T-helper 22 cell (primary cell): ENCODE results near the gene CDK2.
"Not testable (repeated sequence)": the region's sequence is repeated elsewhere in the genome, so short reads cannot be mapped to it uniquely, and the experiment has no call there.

Experiments
- DNase-seq: peaks from one replicate; pipeline ENCODE4 v3.0.0-alpha.2; 2020; ENCODE audit warnings: low read depth

The CDK2 gene

DNA sequence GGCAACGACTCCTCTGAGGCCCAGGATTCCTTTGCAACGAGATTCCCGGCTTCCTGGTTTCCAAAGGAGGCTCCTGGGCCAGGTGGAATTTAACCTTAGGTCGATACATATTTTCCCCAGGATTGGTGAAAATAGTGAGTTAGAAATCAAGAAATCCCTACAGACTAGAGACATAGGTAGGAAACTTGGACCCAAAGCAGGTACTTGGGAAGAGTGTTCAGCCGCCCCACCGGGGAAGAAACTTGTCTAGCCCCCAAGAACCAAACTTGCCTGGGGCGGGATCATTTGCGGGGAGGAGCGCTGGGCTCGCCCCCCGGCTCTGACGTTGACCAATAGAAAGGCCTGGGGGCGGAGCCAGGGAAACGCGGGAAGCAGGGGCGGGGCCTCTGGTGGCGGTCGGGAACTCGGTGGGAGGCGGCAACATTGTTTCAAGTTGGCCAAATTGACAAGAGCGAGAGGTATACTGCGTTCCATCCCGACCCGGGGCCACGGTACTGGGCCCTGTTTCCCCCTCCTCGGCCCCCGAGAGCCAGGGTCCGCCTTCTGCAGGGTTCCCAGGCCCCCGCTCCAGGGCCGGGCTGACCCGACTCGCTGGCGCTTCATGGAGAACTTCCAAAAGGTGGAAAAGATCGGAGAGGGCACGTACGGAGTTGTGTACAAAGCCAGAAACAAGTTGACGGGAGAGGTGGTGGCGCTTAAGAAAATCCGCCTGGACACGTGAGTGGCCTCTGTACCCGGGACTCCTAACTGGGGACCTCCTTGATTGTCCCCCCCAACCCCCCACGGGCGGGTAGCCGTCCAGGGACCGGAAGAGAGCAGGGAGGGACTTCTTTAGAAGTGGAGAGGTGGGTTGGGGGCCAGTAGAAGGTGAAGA is at the start of gene CDK2:
Gene CDK2, plus strand, starts transcription at position 423 of the 874 bp plus-strand sequence. Its CDS starts 179 bp downstream, at position 602.
- peak; percentile 79 for DNase-seq

DNA sequence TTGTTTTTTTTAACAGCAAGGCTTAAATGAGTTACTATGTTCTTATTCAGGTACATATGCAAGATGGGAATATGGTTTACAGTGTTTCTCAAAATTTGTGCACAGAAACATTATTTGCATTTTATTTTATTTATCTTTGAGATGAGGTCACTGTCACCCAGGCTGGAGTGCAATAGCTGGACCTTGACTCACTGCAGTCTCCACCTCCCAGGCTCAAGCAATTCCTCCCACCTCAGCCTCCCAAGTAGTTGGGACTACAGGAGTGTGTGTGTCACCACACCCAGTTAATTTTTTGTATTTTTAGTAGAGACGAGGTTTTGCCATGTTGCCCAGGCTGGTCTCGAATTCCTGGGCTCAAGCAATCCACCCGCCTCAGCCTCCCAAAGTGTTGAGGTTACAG is 47.6 kb upstream of the CDK2 start:
- DNase-seq, result not testable (repeated sequence)

DNA sequence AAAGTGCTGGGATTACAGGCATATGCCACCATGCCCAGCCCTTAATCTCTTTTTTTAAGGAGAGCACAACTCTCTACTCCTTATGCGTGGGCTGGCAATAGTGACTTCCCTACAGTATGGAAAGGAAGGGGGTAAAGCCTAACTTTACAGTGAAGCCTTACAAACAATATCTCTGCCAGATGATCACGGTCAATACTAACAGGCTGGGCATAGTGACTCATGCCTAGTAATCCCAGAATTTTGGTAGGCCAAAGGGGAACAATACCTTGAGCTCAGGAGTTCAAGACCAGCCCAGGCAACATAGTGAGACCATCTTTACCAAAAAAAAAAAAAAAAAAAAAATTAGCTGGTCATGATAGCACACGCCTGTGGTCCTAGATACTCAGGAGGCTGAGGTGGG is 44.5 kb upstream of the CDK2 start:
- DNase-seq, result no peak

DNA sequence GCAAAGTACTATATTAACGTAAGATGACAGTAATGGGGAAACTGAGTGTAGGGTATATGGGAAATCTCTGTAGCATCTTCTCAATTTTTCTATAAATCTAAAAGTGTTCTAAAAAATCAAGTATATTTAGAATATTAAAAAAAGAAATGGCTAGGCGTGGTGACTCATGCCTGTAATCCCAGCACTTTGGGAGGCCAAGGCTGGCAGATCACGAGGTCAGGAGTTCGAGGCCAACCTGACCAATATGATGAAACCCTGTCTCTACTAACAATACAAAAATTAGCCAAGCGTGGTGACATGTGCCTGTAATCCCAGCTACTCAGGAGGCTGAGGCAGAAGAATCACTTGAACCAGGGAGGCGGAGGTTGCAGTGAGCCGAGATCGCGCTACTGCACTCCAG is 43.0 kb upstream of the CDK2 start:
- not testable (repeated sequence) for DNase-seq

DNA sequence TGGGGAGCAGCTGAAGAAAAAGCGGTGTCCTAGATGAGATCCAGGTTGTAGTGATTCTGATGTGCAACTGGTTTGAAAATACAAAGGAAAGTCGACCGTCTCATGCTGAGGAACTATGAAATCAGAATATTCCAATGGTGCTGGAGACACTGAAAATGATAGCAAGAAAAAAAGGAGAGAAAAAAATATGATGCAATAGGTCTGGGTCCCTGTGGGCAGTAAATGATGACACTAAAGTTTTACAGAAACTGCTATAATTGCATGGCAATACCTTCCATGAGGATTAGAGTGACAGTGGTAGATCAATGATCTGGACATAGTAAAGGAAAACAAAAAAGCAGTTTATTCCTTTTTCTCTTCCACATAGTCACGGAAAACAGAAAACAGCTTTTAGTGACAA is 41.3 kb upstream of the CDK2 start:
- DNase-seq, result no peak

DNA sequence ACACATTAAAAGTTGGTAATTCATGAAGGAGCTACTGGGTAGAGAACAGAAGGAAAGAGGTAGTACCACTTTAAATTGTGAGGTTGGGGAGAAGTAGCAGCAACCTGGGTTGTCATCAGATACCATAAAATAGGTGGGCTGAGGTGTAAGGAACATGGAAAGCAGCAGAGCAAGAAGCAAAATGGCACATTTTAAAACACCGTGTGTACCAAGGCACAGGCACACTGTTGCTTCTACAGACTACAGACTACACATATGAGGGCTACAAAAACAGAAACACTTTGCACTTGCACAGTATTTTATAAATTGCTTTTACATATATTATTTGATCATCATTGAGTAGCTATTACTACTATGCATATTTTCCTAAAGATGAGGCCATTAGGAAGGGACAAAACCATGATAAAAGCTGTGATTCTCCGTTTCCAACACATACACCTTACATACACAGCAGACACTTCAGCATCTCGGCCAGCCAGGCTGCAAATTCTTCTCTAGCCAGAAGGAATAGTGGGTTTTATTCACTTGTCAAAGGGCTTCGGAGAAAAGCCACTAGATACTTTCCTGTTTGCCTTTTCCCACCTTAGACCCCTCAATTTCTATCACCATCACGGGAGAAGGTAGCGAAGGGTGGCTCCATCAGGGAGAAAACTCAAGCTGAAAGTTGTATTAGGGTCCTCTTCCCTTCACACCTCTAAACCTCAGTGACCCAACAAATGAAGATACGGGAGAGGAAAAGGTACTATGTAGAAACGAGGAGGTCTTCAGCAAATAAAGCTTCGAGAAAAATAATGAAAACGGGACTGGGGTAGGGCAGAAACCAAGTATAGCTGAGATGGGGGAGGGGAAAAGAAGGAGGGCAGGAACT is 40.5 kb upstream of the CDK2 start:
- no peak for DNase-seq

DNA sequence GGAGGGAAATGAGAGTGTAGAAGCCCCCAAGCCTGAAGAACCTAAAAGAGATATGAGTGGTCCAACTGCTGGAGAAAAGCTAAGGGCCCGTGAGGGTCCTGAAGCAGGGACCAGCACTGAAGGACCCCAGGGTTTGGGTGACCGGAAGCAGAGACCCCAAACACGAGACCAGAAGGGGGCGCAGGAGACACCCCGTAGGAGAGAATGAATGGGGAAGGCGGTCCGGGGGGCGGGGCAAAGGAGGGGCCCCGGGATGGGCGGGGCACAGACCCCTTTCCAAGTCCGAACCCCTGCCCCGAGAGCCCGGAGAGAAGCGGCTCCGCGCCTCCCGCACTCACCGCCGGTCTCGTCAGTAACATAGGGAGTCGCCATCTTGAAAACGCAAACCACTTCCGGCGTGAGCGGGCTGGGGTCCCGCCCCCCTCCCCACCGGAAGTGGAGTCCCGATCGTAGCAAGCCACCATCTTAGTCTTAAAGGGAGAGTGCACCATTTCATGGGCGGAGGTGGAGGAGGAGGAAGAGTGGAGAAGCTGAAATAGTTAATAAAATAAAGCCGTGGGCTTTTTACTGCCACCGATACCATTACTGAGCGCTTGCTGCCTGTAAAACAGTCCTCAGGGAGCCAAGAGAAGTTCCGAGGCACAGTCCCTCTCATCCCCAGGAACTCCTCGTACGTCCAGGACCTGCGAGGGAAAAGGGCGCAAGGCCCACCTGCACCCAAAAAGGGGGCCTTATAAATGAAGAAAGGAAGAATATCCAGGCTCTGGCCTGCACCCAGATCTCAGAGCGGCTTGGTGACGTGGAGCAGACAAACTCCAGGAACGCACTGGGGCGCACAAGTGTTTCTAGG is 39.7 kb upstream of the CDK2 start:
- DNase-seq, result peak; percentile 85

DNA sequence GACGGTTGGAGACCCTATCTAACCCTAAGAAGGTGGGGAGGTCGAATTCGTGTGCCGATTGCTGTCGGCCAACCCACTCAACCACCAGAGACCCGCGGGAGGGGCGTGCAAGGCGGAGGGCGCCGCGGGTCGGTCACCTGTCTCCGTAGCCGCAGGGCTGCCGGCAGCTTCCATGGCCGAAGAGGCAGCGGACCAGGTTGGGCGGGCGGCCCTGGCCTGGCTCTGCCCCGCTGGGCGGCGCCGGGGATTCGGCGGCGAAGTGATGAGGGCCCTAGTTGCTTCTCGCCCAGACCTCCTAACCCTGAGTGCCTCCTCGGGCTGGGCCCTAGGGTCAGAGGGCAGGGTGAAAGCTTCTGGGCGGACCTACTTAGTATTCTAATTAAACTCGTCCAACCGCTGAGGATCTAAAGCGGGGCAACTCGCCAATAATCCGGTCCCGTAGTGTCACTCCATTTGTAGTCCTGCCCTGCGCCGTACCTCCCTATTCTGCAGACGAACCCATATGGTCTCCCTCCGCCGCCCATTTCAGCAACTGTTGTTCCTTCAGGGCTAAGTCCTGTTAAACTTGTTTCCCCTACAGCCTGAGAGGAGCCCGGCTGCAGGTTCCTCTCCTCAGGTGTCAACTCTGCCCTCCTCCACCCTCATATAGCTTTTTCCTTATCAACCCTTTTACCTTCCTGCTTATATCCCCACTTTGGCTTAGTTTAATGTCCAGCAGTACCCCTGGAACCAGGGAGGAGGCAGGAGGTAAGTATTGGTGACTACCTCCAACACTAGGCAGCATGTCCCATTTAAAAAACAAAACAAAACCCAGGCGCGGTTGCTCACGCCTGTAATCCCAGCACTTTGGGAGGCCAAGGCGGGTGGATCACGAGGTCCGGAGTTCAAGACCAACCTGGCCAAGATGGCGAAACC is 38.8 kb upstream of the CDK2 start, which contains the start of gene PYM1:
Gene PYM1, minus strand, starts transcription at position 307 of the 915 bp plus-strand sequence. Its CDS starts 133 bp downstream, at position 174.
- DNase-seq, result peak; percentile 58

DNA sequence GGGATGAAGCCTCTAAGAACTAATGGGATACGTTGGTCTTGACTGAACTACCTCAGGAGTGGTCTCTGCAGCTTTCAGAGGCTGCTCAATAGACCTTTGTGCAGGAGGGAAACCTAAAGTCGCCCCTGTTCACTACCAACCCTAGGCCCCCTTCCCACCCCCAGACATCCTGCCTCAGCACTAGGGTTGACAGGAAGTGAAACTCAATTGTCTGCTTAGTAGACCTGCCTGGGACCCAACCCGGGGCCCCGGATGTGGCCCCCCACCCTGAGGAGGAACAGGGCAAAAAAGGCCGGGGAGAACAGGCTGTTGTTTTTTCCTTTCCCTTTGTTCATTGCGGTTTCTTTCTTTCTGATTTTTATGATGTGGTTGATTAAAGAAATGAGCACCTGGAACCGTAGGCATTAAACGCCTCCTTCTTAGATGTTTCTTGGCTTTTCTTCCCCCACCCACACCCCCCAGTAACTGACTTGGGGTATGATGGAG is 37.3 kb upstream of the CDK2 start:
- DNase-seq, result peak; percentile 89

DNA sequence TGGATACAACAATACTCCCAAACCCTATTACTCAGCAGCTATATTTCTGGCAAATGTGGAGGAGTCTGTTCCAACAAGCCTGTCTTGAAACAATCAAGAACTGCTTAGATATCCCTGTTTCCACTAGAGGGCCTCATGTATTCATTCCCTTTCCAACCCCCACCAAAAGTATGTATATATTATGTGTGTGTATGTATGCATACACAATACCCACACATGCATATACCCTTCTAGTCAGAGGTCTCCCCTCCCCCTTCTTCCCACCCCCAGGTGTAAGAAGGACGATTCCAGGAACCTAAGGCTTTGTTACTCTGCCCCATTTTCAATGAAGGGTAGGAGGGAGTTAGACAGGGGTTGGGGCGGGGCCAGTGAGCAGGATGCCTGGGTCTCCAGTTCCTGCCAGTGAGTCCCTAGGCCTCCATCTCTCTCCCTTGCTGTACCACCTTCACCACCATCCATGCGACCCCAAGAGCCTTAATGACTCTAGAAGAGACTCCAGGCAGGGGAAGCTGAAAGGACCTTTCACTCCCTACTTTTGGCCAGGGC is 35.8 kb upstream of the CDK2 start, which contains the start of gene DGKA:
Gene DGKA, plus strand, starts transcription at position 392 of the 546 bp plus-strand sequence. CDS start 5,342 bp downstream, outside the sequence.
- DNase-seq, result peak; percentile 46

DNA sequence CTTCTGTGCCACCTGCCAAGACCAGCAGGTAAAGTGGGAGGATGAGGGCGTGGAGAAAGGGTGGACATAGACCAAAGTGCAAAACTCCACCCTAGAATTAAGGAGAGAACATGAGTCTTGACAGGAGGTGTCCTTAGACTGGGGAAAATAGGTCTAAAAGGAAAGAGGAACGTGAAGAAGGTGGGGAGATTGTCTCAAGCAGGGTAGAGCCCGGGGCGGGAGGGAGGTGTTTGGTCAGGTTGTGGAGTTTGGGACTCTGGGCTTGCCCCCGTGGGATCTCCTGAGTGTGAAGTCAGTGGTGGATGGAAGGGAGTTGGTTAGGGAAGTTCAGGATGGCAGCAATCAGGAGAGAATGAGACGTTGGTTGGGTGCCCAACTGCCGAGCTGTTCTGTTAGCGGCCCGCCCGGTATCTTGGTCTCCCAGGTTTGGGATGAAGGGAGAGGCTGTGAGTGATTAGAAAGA is 35.3 kb upstream of the CDK2 start:
- no peak for DNase-seq

DNA sequence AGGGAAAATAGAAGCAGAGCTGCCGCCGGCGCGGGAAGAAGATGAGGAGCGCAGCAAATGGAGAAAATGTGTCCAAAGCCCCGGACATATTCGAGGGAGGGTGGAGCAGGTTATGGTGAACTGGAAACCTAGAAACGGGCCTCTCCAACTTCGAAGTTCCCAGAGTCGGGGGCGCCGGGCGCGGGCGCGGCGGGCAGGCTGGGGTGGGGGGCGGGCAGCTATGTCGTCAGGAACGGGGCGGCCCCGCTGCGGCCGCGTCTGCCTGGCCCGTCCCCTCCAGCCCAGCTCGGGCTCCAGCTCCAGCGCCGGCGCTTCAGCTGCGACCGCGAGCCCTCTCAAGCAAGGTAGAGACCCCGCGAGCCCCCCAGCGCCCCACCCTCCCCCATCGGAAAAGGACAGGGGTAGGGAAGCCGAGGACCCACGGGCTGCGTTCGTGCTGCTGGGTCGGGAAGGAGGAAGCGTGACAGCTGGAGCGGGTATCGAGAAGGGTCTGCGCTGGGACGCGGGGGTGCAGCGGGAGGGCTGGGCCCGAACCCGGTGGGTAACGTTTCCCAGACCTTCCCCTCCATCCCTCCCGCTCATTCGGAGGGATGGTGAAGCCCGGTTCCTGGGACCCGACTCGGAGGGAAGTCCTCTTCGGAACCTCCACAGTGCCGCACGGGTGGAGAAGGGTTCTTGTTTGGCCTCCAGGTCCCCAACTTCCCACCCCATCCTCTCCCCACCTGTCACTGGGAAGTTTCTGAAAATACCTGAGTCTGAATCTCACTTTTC is 34.7 kb upstream of the CDK2 start:
- no peak for DNase-seq

DNA sequence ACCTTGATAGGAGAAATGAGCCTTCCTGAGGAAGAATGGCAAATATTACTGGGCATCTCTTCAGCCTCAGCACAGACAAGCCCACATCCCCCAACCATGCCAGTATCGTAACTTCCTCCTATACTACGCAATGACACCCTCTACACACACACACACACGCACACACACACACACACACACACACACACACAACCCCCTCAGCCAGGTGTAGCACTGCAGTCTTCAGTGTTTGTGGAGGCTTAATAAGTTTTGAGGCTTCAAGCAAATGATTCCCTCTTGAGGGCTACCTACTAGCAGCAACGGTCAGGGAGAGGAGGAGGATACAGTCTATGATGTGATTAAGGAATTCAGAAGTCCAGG is 34.1 kb upstream of the CDK2 start:
- no peak for DNase-seq

DNA sequence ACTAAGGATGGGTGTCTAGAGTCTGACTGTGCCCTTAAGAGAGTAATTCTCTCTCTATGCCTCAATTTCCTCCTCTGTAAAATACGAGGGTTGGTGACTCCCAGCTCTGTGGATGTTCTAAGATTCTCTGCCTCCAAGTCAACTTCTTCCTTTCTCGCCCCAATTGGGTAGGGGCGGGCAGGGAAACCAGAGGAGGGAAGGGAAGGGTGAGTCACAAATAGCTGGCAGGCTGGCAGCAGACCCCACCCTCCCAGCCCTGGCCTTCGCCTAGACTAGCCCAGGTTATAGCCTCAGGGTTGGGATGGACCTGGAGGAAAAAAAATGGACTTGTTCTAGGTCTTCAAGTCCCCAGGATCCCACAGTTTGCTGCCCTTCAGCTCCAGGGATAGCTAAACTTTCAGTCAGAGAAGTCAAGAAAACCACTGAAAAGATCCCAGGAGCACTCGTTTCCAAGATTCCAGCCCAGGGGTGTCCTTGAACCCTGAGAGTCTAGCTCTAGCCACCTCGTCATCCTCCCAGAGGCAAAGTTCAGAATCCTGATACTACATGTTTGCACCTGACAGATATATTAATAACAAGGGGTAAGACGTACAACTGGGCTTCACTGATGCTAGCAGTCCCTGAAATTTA is 33.3 kb upstream of the CDK2 start:
- DNase-seq, result no peak

DNA sequence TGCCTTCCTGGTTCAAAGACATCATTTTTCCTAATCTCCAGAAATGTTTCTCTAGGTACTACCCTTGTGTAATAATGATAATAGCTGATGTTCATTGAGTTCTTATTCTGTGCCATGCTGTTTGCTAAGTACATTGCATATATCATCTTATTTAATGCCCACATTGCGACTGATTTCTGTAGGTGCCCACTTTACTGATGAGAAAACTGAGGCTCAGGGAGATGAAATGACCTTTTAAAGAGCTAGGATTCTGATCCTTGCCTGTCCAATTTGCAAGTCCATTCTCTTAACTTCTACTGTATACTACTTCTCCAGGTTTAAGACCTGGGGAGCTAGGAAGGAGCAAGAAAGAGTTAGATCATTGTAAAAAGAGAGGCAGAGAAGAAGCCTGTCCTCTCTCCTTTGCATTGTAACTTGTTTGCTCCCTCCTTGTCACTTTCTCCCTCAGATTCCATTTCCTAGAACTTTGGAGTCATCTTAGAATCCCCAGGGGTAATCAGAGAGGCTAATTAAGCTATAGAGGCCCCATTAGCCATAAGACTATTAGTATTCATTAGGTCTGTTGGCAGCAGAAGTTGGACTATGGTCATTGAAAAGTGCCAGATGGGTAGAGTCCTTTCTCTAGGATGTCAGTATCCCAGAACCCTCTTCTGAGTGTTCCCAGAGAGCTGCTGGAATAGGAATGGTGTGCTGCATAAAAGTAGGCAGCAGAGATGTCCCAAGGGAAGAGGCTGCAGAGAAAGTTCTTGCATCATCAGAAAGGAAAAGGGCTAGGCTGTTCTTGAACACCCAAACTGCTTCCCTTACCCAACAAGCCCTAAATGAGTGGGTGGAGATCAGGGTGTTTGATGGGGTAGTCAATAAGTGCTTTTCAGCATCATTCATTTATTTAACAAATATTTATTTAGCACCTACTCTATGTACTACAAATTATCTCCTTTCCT is 32.6 kb upstream of the CDK2 start:
- no peak for DNase-seq

DNA sequence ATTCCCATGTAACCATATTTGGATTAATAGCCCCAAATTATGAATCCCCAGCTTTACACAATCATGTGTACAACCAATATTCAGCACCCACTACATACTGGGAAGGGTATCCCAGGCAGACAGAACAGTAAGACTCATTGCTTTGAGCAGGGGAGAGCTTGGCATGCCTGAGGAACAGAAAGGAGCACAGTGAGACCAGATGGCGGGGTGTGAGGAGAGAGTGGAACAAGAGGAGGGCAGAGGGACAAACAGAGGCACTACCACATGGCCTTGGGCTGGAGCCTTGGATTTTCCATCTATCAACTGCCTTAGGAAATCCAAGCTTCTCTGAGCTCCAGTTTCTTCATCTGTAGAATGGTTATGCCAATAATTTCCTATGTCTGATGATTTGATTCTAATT is 31.9 kb upstream of the CDK2 start:
- DNase-seq, result no peak

DNA sequence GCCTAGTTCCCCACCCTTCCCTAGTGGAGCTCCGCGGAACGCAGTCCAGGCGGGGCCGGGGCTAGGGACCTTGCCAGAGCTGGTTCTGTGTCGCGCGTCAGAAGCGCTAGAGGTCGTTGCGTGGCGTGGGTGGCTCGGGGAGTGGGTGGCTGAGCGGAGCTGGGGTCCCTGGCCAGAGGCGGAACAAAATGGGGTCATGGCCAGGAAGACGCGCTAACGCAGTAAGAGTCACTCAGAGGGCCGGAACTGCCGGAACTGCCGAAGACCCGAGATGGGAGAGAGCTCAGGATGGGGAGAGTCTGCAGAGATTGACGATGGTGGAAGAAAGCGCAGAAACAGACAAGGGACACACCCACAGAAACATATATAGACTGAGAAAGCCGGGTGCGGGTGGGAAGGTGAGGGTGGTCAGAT is 30.9 kb upstream of the CDK2 start:
- no peak for DNase-seq

DNA sequence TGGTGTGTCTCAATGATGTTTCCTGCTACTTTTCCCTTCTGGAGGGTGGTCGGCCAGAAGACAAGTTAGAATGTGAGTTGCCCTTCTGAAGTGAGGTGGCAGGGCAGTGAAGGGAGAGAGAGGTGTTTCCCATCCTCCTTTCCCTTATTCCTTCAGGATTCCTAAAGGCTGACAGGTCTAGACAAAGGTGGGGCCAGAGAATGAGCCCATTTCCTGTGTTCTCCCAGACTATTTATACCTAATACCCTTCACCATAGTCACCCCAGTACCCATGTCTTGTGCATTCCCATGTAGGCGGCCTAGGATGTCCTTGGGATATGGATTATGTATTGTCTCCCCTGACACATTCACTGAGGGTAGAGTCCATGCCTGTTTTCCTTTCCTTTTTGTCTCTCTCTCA is 28.6 kb upstream of the CDK2 start:
- no peak for DNase-seq
